Endothelial cell of umbilical vein (primary cell): Measurements from ENCODE around the gene DAND5. TPM values are rescaled to one million over a fixed set of nuclear protein-coding genes. Genes with fewer than 3 reads are reported as not detected.

Experiments used
- BruUV-seq: library from RNA; stranded (reverse); fragments of 400-500 nt; replicated peaks from 2 replicates; lab custom pipeline; 2021; lab: Mats Ljungman, UMichigan
- CTCF ChIA-PET: fragments of 300-600, 350-600 bp; sonication (Branson Sonifier 250); formaldehyde crosslinking; loops from one replicate; lab custom pipeline; 2021; ENCODE audit warnings: antibody characterized with exemption, inconsistent platforms; lab: Charles Lee
- POLR2A ChIA-PET: fragments of 300-600, 350-600 bp; sonication (Branson Sonifier 250); formaldehyde crosslinking; loops from one replicate; lab custom pipeline; 2021; ENCODE audit warnings: antibody characterized with exemption, inconsistent platforms; lab: Charles Lee
- DNase-seq: peaks from one replicate; pipeline ENCODE4 v3.0.0-alpha.2; 2011; ENCODE audit warnings: low read depth, low spot score
- FAIRE-seq: peaks from 2 replicates; lab custom pipeline; 2011; peaks lifted over from hg19 to GRCh38; lab: Jason Lieb, UNC
- H2AFZ ChIP-seq: 2 replicates; pipeline ENCODE4 v1.6.0; 2012; ENCODE audit warnings: low read depth, low read length, control low read depth, inconsistent platforms
- H3K27ac ChIP-seq: 2 replicates; pipeline ENCODE4 v1.5.1; 2011; ENCODE audit warnings: low read depth, mild to moderate bottlenecking, control low read depth, low read length, moderate library complexity; ENCODE audit not compliant: insufficient read depth
- H3K27me3 ChIP-seq, 2 experiments: 2 replicates each; pipeline versions ENCODE4 v1.6.0 to v1.6.1; 2011; ENCODE audit warnings: low read length in 2 of 2, mixed read lengths in 1 of 2; ENCODE audit not compliant: control insufficient read depth in 2 of 2, insufficient read depth in 2 of 2
- H3K36me3 ChIP-seq, 2 experiments: 2 replicates in 1 of 2; 3 replicates in 1 of 2; pipeline ENCODE4 v1.5.1; 2011; ENCODE audit warnings: low read length in 2 of 2, mild to moderate bottlenecking in 1 of 2, moderate library complexity in 1 of 2; ENCODE audit not compliant: control insufficient read depth in 2 of 2, insufficient read depth in 2 of 2; ENCODE audit errors: extremely low read depth in 1 of 2
- H3K4me1 ChIP-seq: 3 replicates; pipeline ENCODE4 v1.5.1; 2011; ENCODE audit warnings: mild to moderate bottlenecking, low read length; ENCODE audit not compliant: control insufficient read depth, insufficient read depth; ENCODE audit errors: extremely low read depth
- H3K4me2 ChIP-seq: 2 replicates; pipeline ENCODE4 v1.6.1; 2011; ENCODE audit warnings: low read length, control low read depth, mixed read lengths; ENCODE audit not compliant: insufficient read depth
- H3K4me3 ChIP-seq, 3 experiments: fragments of 200-600 bp in 1 of 3; sonication (generic), shearing (Covaris generic) in 1 of 3; replicated peaks in 1 of 3; 2 replicates each; pipeline ENCODE4 v1.5.1; 2011 to 2016; ENCODE audit warnings: control low read depth in 3 of 3, low read length in 3 of 3, mild to moderate bottlenecking in 2 of 3, inconsistent platforms in 1 of 3, low read depth in 1 of 3, moderate library complexity in 1 of 3; ENCODE audit not compliant: insufficient read depth in 1 of 3
- H3K79me2 ChIP-seq: 2 replicates; pipeline ENCODE4 v1.6.0; 2012; ENCODE audit warnings: low read length, inconsistent platforms; ENCODE audit not compliant: control insufficient read depth, insufficient read depth
- H3K9ac ChIP-seq: replicated peaks from 2 replicates; pipeline ENCODE3; 2011; ENCODE audit warnings: low read length, control low read depth; ENCODE audit not compliant: insufficient read depth; ENCODE audit errors: extremely low read depth
- H3K9me1 ChIP-seq: replicated peaks from 3 replicates; pipeline ENCODE4 v1.6.0; 2011; ENCODE audit warnings: mild to moderate bottlenecking, low read length; ENCODE audit not compliant: control insufficient read depth, insufficient read depth; ENCODE audit errors: extremely low read depth
- H3K9me3 ChIP-seq: replicated peaks from 2 replicates; pipeline ENCODE4 v1.5.1; 2012; ENCODE audit warnings: low read length, inconsistent platforms; ENCODE audit not compliant: control insufficient read depth, insufficient read depth
- H4K20me1 ChIP-seq: replicated peaks from 2 replicates; pipeline ENCODE3; 2011; ENCODE audit warnings: mild to moderate bottlenecking, low read length; ENCODE audit not compliant: control insufficient read depth, insufficient read depth; ENCODE audit errors: extremely low read depth
- CTCF ChIP-seq, 2 donors: IDR thresholded peaks; 1 replicate in 1 of 2; 2 replicates in 1 of 2; pipeline ENCODE4 v1.5.1; 2011; ENCODE audit warnings: low read length in 2 of 2, mild to moderate bottlenecking in 2 of 2, moderate library complexity in 2 of 2, control low read depth in 1 of 2, inconsistent platforms in 1 of 2, low read depth in 1 of 2; ENCODE audit not compliant: insufficient read depth in 1 of 2; ENCODE audit errors: extremely low read depth in 1 of 2
- EZH2 ChIP-seq: IDR thresholded peaks from 2 replicates; pipeline ENCODE4 v1.6.1; 2012; ENCODE audit warnings: borderline replicate concordance, low read depth, mild to moderate bottlenecking, moderate library complexity, low read length, inconsistent platforms; ENCODE audit not compliant: severe bottlenecking
- FOS ChIP-seq: IDR thresholded peaks from 2 replicates; pipeline ENCODE4 v1.6.1; 2011; ENCODE audit warnings: mild to moderate bottlenecking, low read length, moderate library complexity, borderline replicate concordance; ENCODE audit not compliant: insufficient read depth
- GATA2 ChIP-seq: IDR thresholded peaks from 2 replicates; pipeline ENCODE4 v1.7.0; 2011; ENCODE audit warnings: low read depth, mild to moderate bottlenecking, moderate library complexity, mixed read lengths, low read length; ENCODE audit not compliant: insufficient read length, insufficient read depth
- JUN ChIP-seq: IDR thresholded peaks from 2 replicates; pipeline ENCODE4 v1.6.1; 2011; ENCODE audit warnings: borderline replicate concordance, low read depth; ENCODE audit not compliant: insufficient read length, insufficient read depth
- MAX ChIP-seq: IDR thresholded peaks from 2 replicates; pipeline ENCODE4 v1.6.1; 2011; ENCODE audit not compliant: insufficient read depth, insufficient read length
- MYC ChIP-seq: IDR thresholded peaks from one replicate; pipeline ENCODE4 v1.6.1; 2011; ENCODE audit warnings: mild to moderate bottlenecking, low read depth, low read length
- POLR2A ChIP-seq: IDR thresholded peaks from 2 replicates; pipeline ENCODE4 v1.6.1; 2012; ENCODE audit warnings: low read depth, mild to moderate bottlenecking, control low read depth, low read length
- POLR2AphosphoS5 ChIP-seq: IDR thresholded peaks from 2 replicates; pipeline ENCODE4 v1.6.1; 2012; ENCODE audit warnings: low read depth, mild to moderate bottlenecking, control low read depth, low read length, moderate library complexity; ENCODE audit not compliant: insufficient read depth
- dilution Hi-C: fragments of 300-500 bp; cut with MboI; formaldehyde crosslinking; loops from one replicate; pipeline ENCODE4 v1.15.0; 2019; ENCODE audit warnings: low sequenced_read_pairs; ENCODE audit not compliant: extremely low pct_ligation_motif_present
- intact Hi-C: fragments of 100-400 bp; cut with micrococcal nuclease; formaldehyde crosslinking; loops from one replicate; pipeline ENCODE4 v1.10.0; 2022
- polyA plus RNA-seq, 4 experiments: library from polyadenylated mRNA; depleted of rRNA in 3 of 4; stranded (reverse) in 3 of 4; unstranded in 1 of 4; fragments of >200 nt; gene quantifications; 2 replicates each; pipeline versions ENCODE4 v1.2.1 to v1.2.3, GENCODE V29; 2011 to 2012; ENCODE audit warnings: missing spikeins in 1 of 4
- total RNA-seq: library from RNA; stranded (reverse); gene quantifications from 2 replicates; pipeline ENCODE4 v1.2.3, GENCODE V29; 2021

Gene DAND5
- total and polyA plus RNA-seq, 2 donors (not counting 3 experiments of a cell fraction or from before 2014, with no cell fraction given) = 0.06 to 0.20 TPM

GRCh38 chr19:12970070-12970820 lies 869 bp downstream of the DAND5 start:
- no TSS peak for BruUV-seq
- DNase-seq = no peak
- H3K9me1 ChIP-seq = no peaks in the 10 kb centered on the region
- H3K4me3 ChIP-seq = no peak overlapping the region
- no peak overlapping the region for H3K4me2 ChIP-seq
- no peak overlapping the region for H3K9ac ChIP-seq
- H2AFZ ChIP-seq = no peak overlapping the region
- ChIA-PET CTCF (interaction anchor here (1.0 kb wide), 1 partner anchor 124 kb away, joined by 3 read pairs; no protein-coding TSS in a partner anchor), POLR2A (no interaction called here)
- no peaks in the 10 kb centered on the region for H3K36me3 ChIP-seq
- no peak overlapping the region for H3K27ac ChIP-seq
- H4K20me1 ChIP-seq = no peaks in the 10 kb centered on the region
- peaks cover under 1% of the 10 kb centered on the region for H3K4me1 ChIP-seq
- no peak for TF ChIP-seq CTCF (IDR thresholded peaks at IDR 0.05; ENCODE audit: extremely low read depth in 1 of 2, insufficient read depth in 1 of 2, low read depth in 1 of 2, low read length in 2 of 2)
- no peak for TF ChIP-seq MYC
- TF ChIP-seq MAX = no peak
- TF ChIP-seq JUN = no peak
- TF ChIP-seq FOS = no peak
- no peak for TF ChIP-seq POLR2AphosphoS5
- no peak for TF ChIP-seq GATA2
- TF ChIP-seq POLR2A = no peak
- TF ChIP-seq EZH2 = no peak
- intact Hi-C loops (no loop called here), dilution Hi-C loops (no loop called here)
- H3K27me3 ChIP-seq = no peaks in the 10 kb centered on the region
- FAIRE-seq = no peak
- H3K9me3 ChIP-seq = no peaks in the 10 kb centered on the region
- H3K79me2 ChIP-seq = no peaks in the 10 kb centered on the region
